ENCODE data around the gene MAP2K7. TPM values are rescaled to one million over a fixed set of nuclear protein-coding genes. Genes with fewer than 3 reads are reported as not detected.
A peak's percentile ranks its signal among the peaks of the same experiment; 100 is the strongest.

The MAP2K7 gene
- total RNA-seq, 4 donors from 2014 or later: 9.1 to 18.6 (median 14.9) TPM

DNA sequence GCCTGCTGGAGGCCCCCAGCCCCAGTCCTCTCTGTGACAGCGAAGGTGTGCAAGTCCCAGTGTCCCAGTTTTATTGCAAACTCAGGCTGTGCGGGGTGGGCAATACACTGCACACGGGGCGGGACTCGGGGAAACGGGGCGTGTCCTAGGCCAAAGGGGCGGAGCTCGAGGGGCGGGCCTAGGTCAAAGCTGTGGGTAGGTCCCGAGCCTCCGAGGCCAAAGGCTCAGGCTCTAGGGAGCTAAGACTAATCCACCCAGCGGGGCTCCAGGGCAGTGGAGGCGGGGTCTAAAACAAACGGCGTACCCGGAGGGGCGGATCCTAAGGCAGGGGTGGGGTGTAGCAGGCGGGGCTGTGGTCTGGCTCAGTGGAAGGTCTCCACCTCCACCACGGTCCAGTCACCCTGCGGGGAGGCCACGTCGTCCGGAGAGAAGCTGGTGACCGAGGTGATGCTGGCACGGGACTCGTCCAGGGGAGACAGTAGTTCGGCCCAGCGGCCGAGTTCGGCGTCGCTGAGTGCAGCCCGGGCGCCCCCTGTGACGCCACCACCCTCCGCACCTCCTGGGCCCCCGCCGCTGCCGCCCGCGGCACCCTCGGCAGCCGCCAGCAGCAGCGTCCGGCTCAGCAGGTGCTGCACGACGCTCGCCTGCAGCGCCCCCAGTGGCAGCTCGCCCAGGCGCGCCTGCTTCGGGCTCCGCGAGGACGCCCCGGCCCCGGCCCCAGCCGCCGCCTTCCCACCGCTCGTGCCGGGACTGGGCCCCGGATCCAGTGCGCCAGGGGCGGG is 34.8 kb upstream of the MAP2K7 start:
- WGBS, 2 donors: 6 to 12% methylated on average over 23 to 27 of the region's 67 CpGs
- H3K9me3 ChIP-seq: no peaks in the 10 kb centered on the region
- H3K27ac ChIP-seq: peak overlapping the region in 1 of 3 donors; percentile 49
- no peaks in the 10 kb centered on the region for H3K27me3 ChIP-seq
- peaks cover 11 to 22% of the 10 kb centered on the region in 2 donors for H3K4me1 ChIP-seq
- intact Hi-C loops (cut with DNase I): no loop called here
- peak; percentile 79 to 82 for DNase-seq
- TF ChIP-seq POLR2A (IDR thresholded peaks at IDR 0.05): no peak
- TF ChIP-seq, protein P1, sequence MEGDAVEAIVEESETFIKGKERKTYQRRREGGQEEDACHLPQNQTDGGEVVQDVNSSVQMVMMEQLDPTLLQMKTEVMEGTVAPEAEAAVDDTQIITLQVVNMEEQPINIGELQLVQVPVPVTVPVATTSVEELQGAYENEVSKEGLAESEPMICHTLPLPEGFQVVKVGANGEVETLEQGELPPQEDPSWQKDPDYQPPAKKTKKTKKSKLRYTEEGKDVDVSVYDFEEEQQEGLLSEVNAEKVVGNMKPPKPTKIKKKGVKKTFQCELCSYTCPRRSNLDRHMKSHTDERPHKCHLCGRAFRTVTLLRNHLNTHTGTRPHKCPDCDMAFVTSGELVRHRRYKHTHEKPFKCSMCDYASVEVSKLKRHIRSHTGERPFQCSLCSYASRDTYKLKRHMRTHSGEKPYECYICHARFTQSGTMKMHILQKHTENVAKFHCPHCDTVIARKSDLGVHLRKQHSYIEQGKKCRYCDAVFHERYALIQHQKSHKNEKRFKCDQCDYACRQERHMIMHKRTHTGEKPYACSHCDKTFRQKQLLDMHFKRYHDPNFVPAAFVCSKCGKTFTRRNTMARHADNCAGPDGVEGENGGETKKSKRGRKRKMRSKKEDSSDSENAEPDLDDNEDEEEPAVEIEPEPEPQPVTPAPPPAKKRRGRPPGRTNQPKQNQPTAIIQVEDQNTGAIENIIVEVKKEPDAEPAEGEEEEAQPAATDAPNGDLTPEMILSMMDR (IDR thresholded peaks at IDR 0.05): peak in 5 of 6 experiments; percentile 57 to 94 (median 86)
- H3K36me3 ChIP-seq: no peaks in the 10 kb centered on the region
- peak overlapping the region in 1 of 3 donors; percentile 28 for H3K4me3 ChIP-seq (replicated peaks in 1 of 3)

DNA sequence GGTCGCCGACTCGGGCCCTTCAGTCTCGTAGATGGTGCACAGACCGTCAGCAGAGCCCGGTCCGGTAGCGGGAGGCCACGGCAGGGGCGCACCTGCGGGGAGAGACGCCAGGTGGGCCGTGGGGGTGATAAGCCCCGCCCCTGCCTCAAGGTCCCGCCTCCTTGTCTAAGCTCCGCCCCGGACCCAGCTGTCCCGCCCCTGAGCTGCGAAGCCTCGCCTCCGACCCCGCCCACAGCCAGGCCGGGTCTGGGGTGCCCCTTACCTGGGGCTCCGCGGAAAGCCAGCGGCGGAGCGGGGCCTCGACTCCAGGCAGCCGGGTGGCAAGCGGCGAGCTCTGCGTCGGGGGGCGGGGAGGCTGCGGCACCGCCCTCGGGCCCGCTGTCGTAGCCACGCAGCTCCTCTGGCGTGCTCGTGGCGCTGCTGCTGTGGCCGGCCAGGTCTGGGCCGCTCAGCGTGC is 34.2 kb upstream of the MAP2K7 start:
- Histone ChIP-seq H3K36me3 (no peaks in the 10 kb centered on the region), H3K27me3 (no peaks in the 10 kb centered on the region), H3K4me3 (replicated peaks in 1 of 3) (peak overlapping the region in 1 of 3 donors; percentile 28), H3K9me3 (no peaks in the 10 kb centered on the region), H3K27ac (peak overlapping the region in 1 of 3 donors; percentile 49), H3K4me1 (peaks cover 13 to 26% of the 10 kb centered on the region in 2 donors)
- 0% methylated on average over 1 to 3 of the region's 47 CpGs for WGBS, 2 donors
- intact Hi-C loops (cut with DNase I): no loop called here
- DNase-seq: peak; percentile 51
- no peak for TF ChIP-seq POLR2A (IDR thresholded peaks at IDR 0.05)
- TF ChIP-seq, protein P1 (IDR thresholded peaks at IDR 0.05): peak in 2 of 6 experiments; percentile 6 to 26

DNA sequence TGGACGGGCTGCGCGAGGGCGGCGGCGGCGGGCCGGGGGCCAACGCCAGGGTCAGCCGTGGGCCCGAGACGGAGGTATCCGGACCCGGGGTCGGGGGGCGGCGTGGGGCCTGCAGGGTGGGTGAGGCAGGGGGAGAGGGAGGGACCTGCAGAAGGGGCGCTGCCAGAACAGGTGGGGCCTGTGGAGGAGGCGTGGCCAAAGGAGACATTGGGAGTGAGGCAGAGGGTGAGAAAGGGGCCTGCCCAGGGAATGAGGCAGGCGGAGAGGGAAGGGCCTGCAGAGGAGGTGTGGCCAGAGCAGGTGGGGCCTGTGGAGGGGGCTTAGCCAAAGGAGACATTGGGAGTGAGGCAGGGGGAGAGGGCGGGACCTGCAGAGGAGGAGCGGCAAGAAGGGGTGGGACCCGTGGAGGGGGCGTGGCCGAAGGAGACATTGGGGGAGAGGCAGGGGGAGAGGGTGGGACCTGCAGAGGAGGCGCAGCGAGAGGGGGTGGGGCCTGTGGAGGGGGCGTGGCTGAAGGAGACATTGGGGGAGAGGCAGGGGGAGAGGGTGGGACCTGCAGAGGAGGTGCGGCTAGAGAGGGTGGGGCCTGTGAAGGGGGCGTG is 33.7 kb upstream of the MAP2K7 start:
- peak; percentile 32 to 54 for DNase-seq
- H3K27ac ChIP-seq: no peak overlapping the region
- intact Hi-C loops (cut with DNase I): no loop called here
- H3K4me3 ChIP-seq (replicated peaks in 1 of 3): peak overlapping the region in 1 of 3 donors; percentile 28
- H3K36me3 ChIP-seq: no peaks in the 10 kb centered on the region
- TF ChIP-seq, protein P1 (IDR thresholded peaks at IDR 0.05): no peak
- TF ChIP-seq POLR2A (IDR thresholded peaks at IDR 0.05): no peak
- no peaks in the 10 kb centered on the region for H3K27me3 ChIP-seq
- no peaks in the 10 kb centered on the region for H3K9me3 ChIP-seq
- 46 to 47% methylated on average over 20 to 27 of the region's 30 CpGs for WGBS, 2 donors
- H3K4me1 ChIP-seq: peaks cover 13 to 29% of the 10 kb centered on the region in 2 donors

- 66 to 73% methylated on average over 11 of the region's 11 CpGs for WGBS, 2 donors
- DNase-seq: peak in 1 of 2 donors; percentile 33
- H3K27ac ChIP-seq: no peak overlapping the region
- TF ChIP-seq POLR2A (IDR thresholded peaks at IDR 0.05): no peak
- TF ChIP-seq, protein P1 (IDR thresholded peaks at IDR 0.05): no peak
- no peaks in the 10 kb centered on the region for H3K27me3 ChIP-seq
- H3K9me3 ChIP-seq: no peaks in the 10 kb centered on the region
- intact Hi-C loops (cut with DNase I): no loop called here
- H3K36me3 ChIP-seq: no peaks in the 10 kb centered on the region
- peaks cover 13 to 29% of the 10 kb centered on the region in 2 donors for H3K4me1 ChIP-seq
- H3K4me3 ChIP-seq (replicated peaks in 1 of 3): no peak overlapping the region
These were observed 32.9 kb upstream of the MAP2K7 start for GRCh38 chr19:7870571-7871436.
